Naive thymus-derived CD8-positive, alpha-beta T cell (primary cell): ENCODE measurements around the gene CLIC6. TPM values are rescaled to one million over a fixed set of nuclear protein-coding genes. Genes with fewer than 3 reads are reported as not detected.
A peak's percentile ranks its signal among the peaks of the same experiment; 100 is the strongest.
"Not testable (repeated sequence)": the region's sequence is repeated elsewhere in the genome, so short reads cannot be mapped to it uniquely, and the experiment has no call there.

Experiments
- ATAC-seq, 2 donors: fragments of 150-1000 bp; cut with Tn5 transposase in 1 of 2; sonication (Bioruptor Pico), chemical (Tn5 transposase) in 1 of 2; 1 replicate in 1 of 2; 2 replicates in 1 of 2; pipeline ENCODE4 v1.10.0; 2021; ENCODE audit warnings: mild to moderate bottlenecking in 2 of 2, moderate library complexity in 2 of 2
- POLR2A ChIA-PET: fragments of 350-600 bp; sonication (Branson Sonifier 250); formaldehyde crosslinking; loops from one replicate; lab custom pipeline; 2021; ENCODE audit warnings: antibody characterized with exemption; lab: Charles Lee
- DNase-seq, 10 donors: peaks; one replicate each; pipeline versions ENCODE4 v3.0.0 to v3.0.0-alpha.2; 2020 to 2022
- H3K27ac Mint-ChIP-seq, 10 donors: one replicate each; pipeline ENCODE4 v1.8.0; 2020 to 2022; ENCODE audit warnings: mild to moderate bottlenecking in 10 of 10, mixed read lengths in 10 of 10, moderate library complexity in 4 of 10, inconsistent platforms in 1 of 10
- H3K27me3 Mint-ChIP-seq, 5 donors: one replicate each; pipeline ENCODE4 v1.8.0; 2021 to 2022; ENCODE audit warnings: mixed read lengths in 5 of 5
- H3K36me3 Mint-ChIP-seq, 3 donors: one replicate each; pipeline ENCODE4 v1.8.0; 2020 to 2022; ENCODE audit warnings: mixed read lengths in 3 of 3, mild to moderate bottlenecking in 2 of 3, inconsistent platforms in 1 of 3
- H3K4me1 Mint-ChIP-seq, 4 donors: one replicate each; pipeline ENCODE4 v1.8.0; 2021 to 2022; ENCODE audit warnings: mixed read lengths in 4 of 4
- H3K4me3 Mint-ChIP-seq, 10 donors: one replicate each; pipeline ENCODE4 v1.8.0; 2020 to 2022; ENCODE audit warnings: mild to moderate bottlenecking in 10 of 10, mixed read lengths in 10 of 10, moderate library complexity in 6 of 10, inconsistent platforms in 1 of 10
- H3K9me3 Mint-ChIP-seq, 9 donors: one replicate each; pipeline ENCODE4 v1.8.0; 2020 to 2022; ENCODE audit warnings: mixed read lengths in 9 of 9, mild to moderate bottlenecking in 3 of 9, inconsistent platforms in 1 of 9, moderate library complexity in 1 of 9
- polyA plus RNA-seq, 3 donors: library from polyadenylated mRNA; unstranded; fragments of 300-500 nt; fragmentation: Illumina TruSeq; gene quantifications; one replicate each; pipeline ENCODE4 v1.2.3, GENCODE V29; 2021
- total RNA-seq, 8 experiments: library from RNA in 2 of 8; stranded (reverse) in 2 of 8; gene quantifications; one replicate each; pipeline ENCODE4 v1.2.3 and lab custom pipeline; 2021 to 2026

Gene CLIC6
- total and polyA plus RNA-seq, 5 experiments from 2014 or later: 0.09 to 0.44 (median 0.32) TPM; not detected in 1

- Mint-ChIP-seq H3K27me3 (peaks cover 12 to 47% (median 44%) of the 10 kb centered on the region in 5 donors), H3K36me3 (peaks cover 0 to 7% (median 0%) of the 10 kb centered on the region in 3 donors), H3K27ac (no peak overlapping the region), H3K4me1 (peaks cover 10 to 23% (median 12%) of the 10 kb centered on the region in 4 donors), H3K9me3 (peaks cover 0 to 8% (median under 1%) of the 10 kb centered on the region in 9 donors), H3K4me3 (peak overlapping the region in 6 of 10 donors; percentile 18 to 77 (median 50))
- POLR2A ChIA-PET: no interaction called here
- ATAC-seq: no peak
- no peak for DNase-seq
Observed at GRCh38 chr21:34667761-34668160, 1.0 kb upstream of the CLIC6 start.

- H3K27ac Mint-ChIP-seq: peak overlapping the region in 2 of 10 donors; percentile 8 to 71
- H3K36me3 Mint-ChIP-seq: peaks cover 0 to 7% (median 0%) of the 10 kb centered on the region in 3 donors
- peaks cover 12 to 53% (median 48%) of the 10 kb centered on the region in 5 donors for H3K27me3 Mint-ChIP-seq
- DNase-seq (peak in 7 of 10 donors; percentile 10 to 65 (median 23)), ATAC-seq (peak; percentile 76 to 90)
- peaks cover 12 to 23% (median 12%) of the 10 kb centered on the region in 4 donors for H3K4me1 Mint-ChIP-seq
- no peaks in the 10 kb centered on the region for H3K9me3 Mint-ChIP-seq
- H3K4me3 Mint-ChIP-seq: peak overlapping the region in 9 of 10 donors; percentile 50 to 86 (median 71)
- POLR2A ChIA-PET: interaction anchor here (0.6 kb wide), 1 partner anchor 8 kb away, joined by 3 read pairs; no protein-coding TSS in a partner anchor
Observed at GRCh38 chr21:34669149-34669879, 520 bp downstream of the CLIC6 start.

- POLR2A ChIA-PET, H3K36me3 Mint-ChIP-seq, ATAC-seq, H3K9me3 Mint-ChIP-seq: not testable (repeated sequence)
- Mint-ChIP-seq H3K4me3 (peak overlapping the region in 9 of 10 donors; percentile 36 to 86 (median 73)), H3K4me1 (peaks cover 12 to 23% (median 12%) of the 10 kb centered on the region in 4 donors), H3K27ac (peak overlapping the region in 1 of 10 donors; percentile 8), H3K27me3 (peaks cover 12 to 56% (median 53%) of the 10 kb centered on the region in 5 donors)
- peak in 1 of 10 donors; percentile 8 for DNase-seq
Observed at GRCh38 chr21:34669880-34670219, 1.1 kb downstream of the CLIC6 start.

- DNase-seq (peak in 2 of 10 donors; percentile 12 to 14), ATAC-seq (peak; percentile 36 to 44)
- H3K27me3 Mint-ChIP-seq: peaks cover 12 to 60% (median 56%) of the 10 kb centered on the region in 5 donors
- POLR2A ChIA-PET: no interaction called here
- peaks cover 12 to 23% (median 12%) of the 10 kb centered on the region in 4 donors for H3K4me1 Mint-ChIP-seq
- peak overlapping the region; percentile 14 to 86 (median 72) for H3K4me3 Mint-ChIP-seq
- H3K27ac Mint-ChIP-seq: peak overlapping the region in 1 of 10 donors; percentile 12
- no peaks in the 10 kb centered on the region for H3K9me3 Mint-ChIP-seq
- H3K36me3 Mint-ChIP-seq: peaks cover 0 to 7% (median 2%) of the 10 kb centered on the region in 3 donors
Observed at GRCh38 chr21:34670220-34670961, 1.6 kb downstream of the CLIC6 start.

GRCh38 chr21:34670962-34671348 is 2.2 kb downstream of the CLIC6 start:
- POLR2A ChIA-PET: interaction anchor here (0.7 kb wide), 1 partner anchor 1494 kb away, joined by 3 read pairs; no protein-coding TSS in a partner anchor
- H3K9me3 Mint-ChIP-seq: no peaks in the 10 kb centered on the region
- H3K36me3 Mint-ChIP-seq: peaks cover 0 to 7% (median 2%) of the 10 kb centered on the region in 3 donors
- peak overlapping the region in 9 of 10 donors; percentile 5 to 86 (median 62) for H3K4me3 Mint-ChIP-seq
- ATAC-seq (no peak), DNase-seq (no peak)
- peak overlapping the region in 1 of 10 donors; percentile 12 for H3K27ac Mint-ChIP-seq
- peaks cover 12 to 23% (median 12%) of the 10 kb centered on the region in 4 donors for H3K4me1 Mint-ChIP-seq
- peaks cover 12 to 63% (median 61%) of the 10 kb centered on the region in 5 donors for H3K27me3 Mint-ChIP-seq

GRCh38 chr21:34671462-34671861 is 2.7 kb downstream of the CLIC6 start:
- no peaks in the 10 kb centered on the region for H3K9me3 Mint-ChIP-seq
- peaks cover 12 to 64% (median 62%) of the 10 kb centered on the region in 5 donors for H3K27me3 Mint-ChIP-seq
- H3K4me3 Mint-ChIP-seq: peak overlapping the region in 7 of 10 donors; percentile 50 to 86 (median 65)
- peaks cover 0 to 7% (median 2%) of the 10 kb centered on the region in 3 donors for H3K36me3 Mint-ChIP-seq
- POLR2A ChIA-PET: interaction anchor here (0.7 kb wide), 1 partner anchor 1493 kb away, joined by 3 read pairs; no protein-coding TSS in a partner anchor
- H3K27ac Mint-ChIP-seq: peak overlapping the region in 1 of 10 donors; percentile 12
- DNase-seq: no peak
- no peak for ATAC-seq
- peaks cover 12 to 23% (median 12%) of the 10 kb centered on the region in 4 donors for H3K4me1 Mint-ChIP-seq

- H3K27me3 Mint-ChIP-seq: peaks cover 12 to 68% (median 62%) of the 10 kb centered on the region in 5 donors
- ATAC-seq: no peak
- H3K4me3 Mint-ChIP-seq: peak overlapping the region in 3 of 10 donors; percentile 23 to 72 (median 28)
- no peaks in the 10 kb centered on the region for H3K9me3 Mint-ChIP-seq
- POLR2A ChIA-PET: no interaction called here
- peaks cover 0 to 7% (median 2%) of the 10 kb centered on the region in 3 donors for H3K36me3 Mint-ChIP-seq
- no peak overlapping the region for H3K27ac Mint-ChIP-seq
- no peak for DNase-seq
- peaks cover 12 to 23% (median 12%) of the 10 kb centered on the region in 4 donors for H3K4me1 Mint-ChIP-seq
Observed at GRCh38 chr21:34671891-34672290, 3.1 kb downstream of the CLIC6 start.

GRCh38 chr21:34673006-34673405 is 4.2 kb downstream of the CLIC6 start:
- Mint-ChIP-seq H3K27me3 (peaks cover 12 to 67% (median 52%) of the 10 kb centered on the region in 5 donors), H3K4me1 (peaks cover 12 to 23% (median 12%) of the 10 kb centered on the region in 4 donors), H3K9me3 (no peaks in the 10 kb centered on the region), H3K4me3 (no peak overlapping the region), H3K36me3 (peaks cover 0 to 7% (median 2%) of the 10 kb centered on the region in 3 donors), H3K27ac (no peak overlapping the region)
- POLR2A ChIA-PET: no interaction called here
- ATAC-seq (no peak), DNase-seq (no peak)

- Mint-ChIP-seq H3K4me1 (peaks cover 7 to 14% (median 10%) of the 10 kb centered on the region in 4 donors), H3K4me3 (no peak overlapping the region), H3K36me3 (peaks cover 0 to 11% (median 2%) of the 10 kb centered on the region in 3 donors), H3K9me3 (no peaks in the 10 kb centered on the region), H3K27ac (no peak overlapping the region), H3K27me3 (peaks cover 12 to 55% (median 45%) of the 10 kb centered on the region in 5 donors)
- no peak for DNase-seq
- POLR2A ChIA-PET: no interaction called here
- ATAC-seq: no peak
Observed at GRCh38 chr21:34674468-34674867, 5.7 kb downstream of the CLIC6 start.

GRCh38 chr21:34675871-34676270 is 7.1 kb downstream of the CLIC6 start:
- H3K36me3 Mint-ChIP-seq: peaks cover 2 to 16% (median 2%) of the 10 kb centered on the region in 3 donors
- H3K4me3 Mint-ChIP-seq: no peak overlapping the region
- no peak overlapping the region for H3K27ac Mint-ChIP-seq
- ATAC-seq (no peak), DNase-seq (no peak)
- peaks cover 16 to 48% (median 42%) of the 10 kb centered on the region in 5 donors for H3K27me3 Mint-ChIP-seq
- POLR2A ChIA-PET: no interaction called here
- H3K4me1 Mint-ChIP-seq: peaks cover 4 to 8% (median 7%) of the 10 kb centered on the region in 4 donors
- peaks cover 0 to 8% (median 0%) of the 10 kb centered on the region in 9 donors for H3K9me3 Mint-ChIP-seq

GRCh38 chr21:34679051-34679450 is 10.3 kb downstream of the CLIC6 start:
- Mint-ChIP-seq H3K27ac (peak overlapping the region in 1 of 10 donors; percentile 38), H3K36me3 (peaks cover 2 to 22% (median 10%) of the 10 kb centered on the region in 3 donors), H3K9me3 (peaks cover 0 to 23% (median 15%) of the 10 kb centered on the region in 9 donors), H3K4me3 (no peak overlapping the region), H3K4me1 (no peaks in the 10 kb centered on the region), H3K27me3 (peaks cover 4 to 22% (median 19%) of the 10 kb centered on the region in 5 donors)
- ATAC-seq (no peak), DNase-seq (no peak)
- POLR2A ChIA-PET: no interaction called here
